ENCODE data around the gene MCIDAS. TPM values are rescaled to one million over a fixed set of nuclear protein-coding genes. Genes with fewer than 3 reads are reported as not detected.

The MCIDAS gene
- not detected for total RNA-seq

- Histone ChIP-seq H3K9me3 (ENCODE audit: control insufficient read depth in 3 of 3, low read length in 3 of 3) (no peaks in the 10 kb centered on the region), H3K9ac (ENCODE audit: low read depth in 1 of 3, low read length in 3 of 3) (peak within 1 kb of the TSS in 1 of 3 donors; percentile 38), H3K4me1 (ENCODE audit: control insufficient read depth in 3 of 3, insufficient read depth in 3 of 3, low read length in 3 of 3) (peaks cover 24 to 34% (median 29%) of the 10 kb centered on the region in 3 donors), H3K4me3 (ENCODE audit: low read length in 3 of 3) (peak within 1 kb of the TSS; percentile 39 to 66 (median 61)), H3K27me3 (ENCODE audit: control insufficient read depth in 3 of 3, insufficient read depth in 3 of 3, low read length in 3 of 3) (peaks cover 96 to 98% (median 97%) of the 10 kb centered on the region in 3 donors), H3K36me3 (ENCODE audit: control insufficient read depth in 3 of 3, insufficient read depth in 3 of 3, low read length in 3 of 3) (no peaks in the 10 kb centered on the region), H3K27ac (ENCODE audit: low read depth, low read length) (no peak within 1 kb of the TSS)
Measured at GRCh38 chr5:55226934-55227663, at the start of gene MCIDAS. MCIDAS (minus strand) TSS chr5:55227315; CDS start chr5:55227138, 177 bp downstream.

- H3K36me3 ChIP-seq (ENCODE audit: control insufficient read depth in 3 of 3, insufficient read depth in 3 of 3, low read length in 3 of 3) = peaks cover 23 to 56% (median 51%) of the 10 kb centered on the region in 3 donors
- H3K27me3 ChIP-seq (ENCODE audit: control insufficient read depth in 3 of 3, insufficient read depth in 3 of 3, low read length in 3 of 3) = no peaks in the 10 kb centered on the region
- no peak overlapping the region for H3K9ac ChIP-seq (ENCODE audit: low read depth in 1 of 3, low read length in 3 of 3)
- H3K27ac ChIP-seq (ENCODE audit: low read depth, low read length) = no peak overlapping the region
- H3K4me1 ChIP-seq (ENCODE audit: control insufficient read depth in 3 of 3, insufficient read depth in 3 of 3, low read length in 3 of 3) = no peaks in the 10 kb centered on the region
- no peaks in the 10 kb centered on the region for H3K9me3 ChIP-seq (ENCODE audit: control insufficient read depth in 3 of 3, low read length in 3 of 3)
- no peak overlapping the region for H3K4me3 ChIP-seq (ENCODE audit: low read length in 3 of 3)
Measured at GRCh38 chr5:55276771-55277170, 49.7 kb upstream of the MCIDAS start.

GRCh38 chr5:55258339-55258738 lies 31.2 kb upstream of the MCIDAS start:
- no peaks in the 10 kb centered on the region for H3K9me3 ChIP-seq (ENCODE audit: control insufficient read depth in 3 of 3, low read length in 3 of 3)
- H3K4me1 ChIP-seq (ENCODE audit: control insufficient read depth in 3 of 3, insufficient read depth in 3 of 3, low read length in 3 of 3) = no peaks in the 10 kb centered on the region
- H3K4me3 ChIP-seq (ENCODE audit: low read length in 3 of 3) = no peak overlapping the region
- H3K9ac ChIP-seq (ENCODE audit: low read depth in 1 of 3, low read length in 3 of 3) = no peak overlapping the region
- no peak overlapping the region for H3K27ac ChIP-seq (ENCODE audit: low read depth, low read length)
- H3K36me3 ChIP-seq (ENCODE audit: control insufficient read depth in 3 of 3, insufficient read depth in 3 of 3, low read length in 3 of 3) = peaks cover 14 to 55% (median 48%) of the 10 kb centered on the region in 3 donors
- H3K27me3 ChIP-seq (ENCODE audit: control insufficient read depth in 3 of 3, insufficient read depth in 3 of 3, low read length in 3 of 3) = no peaks in the 10 kb centered on the region

GRCh38 chr5:55254802-55255201 lies 27.7 kb upstream of the MCIDAS start:
- Histone ChIP-seq H3K36me3 (ENCODE audit: control insufficient read depth in 3 of 3, insufficient read depth in 3 of 3, low read length in 3 of 3) (peaks cover 10 to 40% (median 38%) of the 10 kb centered on the region in 3 donors), H3K27me3 (ENCODE audit: control insufficient read depth in 3 of 3, insufficient read depth in 3 of 3, low read length in 3 of 3) (no peaks in the 10 kb centered on the region)

GRCh38 chr5:55250064-55250463 lies 22.9 kb upstream of the MCIDAS start:
- no peak overlapping the region for H3K9ac ChIP-seq (ENCODE audit: low read depth in 1 of 3, low read length in 3 of 3)
- no peak overlapping the region for H3K27ac ChIP-seq (ENCODE audit: low read depth, low read length)

More at GRCh38 chr5:55254802-55255201, 27.7 kb upstream of the MCIDAS start:
- no peak overlapping the region for H3K27ac ChIP-seq (ENCODE audit: low read depth, low read length)
- H3K9ac ChIP-seq (ENCODE audit: low read depth in 1 of 3, low read length in 3 of 3) = no peak overlapping the region
- no peaks in the 10 kb centered on the region for H3K4me1 ChIP-seq (ENCODE audit: control insufficient read depth in 3 of 3, insufficient read depth in 3 of 3, low read length in 3 of 3)
- no peaks in the 10 kb centered on the region for H3K9me3 ChIP-seq (ENCODE audit: control insufficient read depth in 3 of 3, low read length in 3 of 3)
- H3K4me3 ChIP-seq (ENCODE audit: low read length in 3 of 3) = no peak overlapping the region

GRCh38 chr5:55241746-55242145 lies 14.6 kb upstream of the MCIDAS start:
- no peak overlapping the region for H3K9ac ChIP-seq (ENCODE audit: low read depth in 1 of 3, low read length in 3 of 3)
- H3K4me3 ChIP-seq (ENCODE audit: low read length in 3 of 3) = no peak overlapping the region
- H3K36me3 ChIP-seq (ENCODE audit: control insufficient read depth in 3 of 3, insufficient read depth in 3 of 3, low read length in 3 of 3) = no peaks in the 10 kb centered on the region
- H3K9me3 ChIP-seq (ENCODE audit: control insufficient read depth in 3 of 3, low read length in 3 of 3) = no peaks in the 10 kb centered on the region
- no peak overlapping the region for H3K27ac ChIP-seq (ENCODE audit: low read depth, low read length)
- H3K27me3 ChIP-seq (ENCODE audit: control insufficient read depth in 3 of 3, insufficient read depth in 3 of 3, low read length in 3 of 3) = peaks cover 3 to 12% (median 6%) of the 10 kb centered on the region in 3 donors
- no peaks in the 10 kb centered on the region for H3K4me1 ChIP-seq (ENCODE audit: control insufficient read depth in 3 of 3, insufficient read depth in 3 of 3, low read length in 3 of 3)

More at GRCh38 chr5:55250064-55250463, 22.9 kb upstream of the MCIDAS start:
- Histone ChIP-seq H3K9me3 (ENCODE audit: control insufficient read depth in 3 of 3, low read length in 3 of 3) (peaks cover 0 to 8% (median 6%) of the 10 kb centered on the region in 3 donors), H3K36me3 (ENCODE audit: control insufficient read depth in 3 of 3, insufficient read depth in 3 of 3, low read length in 3 of 3) (peaks cover 0 to 7% (median 5%) of the 10 kb centered on the region in 3 donors), H3K4me1 (ENCODE audit: control insufficient read depth in 3 of 3, insufficient read depth in 3 of 3, low read length in 3 of 3) (no peaks in the 10 kb centered on the region), H3K27me3 (ENCODE audit: control insufficient read depth in 3 of 3, insufficient read depth in 3 of 3, low read length in 3 of 3) (no peaks in the 10 kb centered on the region), H3K4me3 (ENCODE audit: low read length in 3 of 3) (no peak overlapping the region)

- H3K9me3 ChIP-seq (ENCODE audit: control insufficient read depth in 3 of 3, low read length in 3 of 3) = no peaks in the 10 kb centered on the region
- H3K4me3 ChIP-seq (ENCODE audit: low read length in 3 of 3) = no peak overlapping the region
- no peak overlapping the region for H3K27ac ChIP-seq (ENCODE audit: low read depth, low read length)
- H3K4me1 ChIP-seq (ENCODE audit: control insufficient read depth in 3 of 3, insufficient read depth in 3 of 3, low read length in 3 of 3) = peaks cover 25 to 27% (median 27%) of the 10 kb centered on the region in 3 donors
- peaks cover 33 to 57% (median 48%) of the 10 kb centered on the region in 3 donors for H3K27me3 ChIP-seq (ENCODE audit: control insufficient read depth in 3 of 3, insufficient read depth in 3 of 3, low read length in 3 of 3)
- H3K9ac ChIP-seq (ENCODE audit: low read depth in 1 of 3, low read length in 3 of 3) = no peak overlapping the region
- H3K36me3 ChIP-seq (ENCODE audit: control insufficient read depth in 3 of 3, insufficient read depth in 3 of 3, low read length in 3 of 3) = no peaks in the 10 kb centered on the region
Measured at GRCh38 chr5:55236800-55237199, 9.7 kb upstream of the MCIDAS start.

- Histone ChIP-seq H3K27me3 (ENCODE audit: control insufficient read depth in 3 of 3, insufficient read depth in 3 of 3, low read length in 3 of 3) (peaks cover 59 to 76% (median 70%) of the 10 kb centered on the region in 3 donors), H3K36me3 (ENCODE audit: control insufficient read depth in 3 of 3, insufficient read depth in 3 of 3, low read length in 3 of 3) (no peaks in the 10 kb centered on the region), H3K4me1 (ENCODE audit: control insufficient read depth in 3 of 3, insufficient read depth in 3 of 3, low read length in 3 of 3) (peaks cover 35 to 41% (median 39%) of the 10 kb centered on the region in 3 donors), H3K9ac (ENCODE audit: low read depth in 1 of 3, low read length in 3 of 3) (peak overlapping the region; percentile 20 to 57 (median 52)), H3K27ac (ENCODE audit: low read depth, low read length) (no peak overlapping the region), H3K9me3 (ENCODE audit: control insufficient read depth in 3 of 3, low read length in 3 of 3) (no peaks in the 10 kb centered on the region), H3K4me3 (ENCODE audit: low read length in 3 of 3) (peak overlapping the region; percentile 67 to 73 (median 70))
Measured at GRCh38 chr5:55234121-55234700, 7.1 kb upstream of the MCIDAS start.

- no peaks in the 10 kb centered on the region for H3K9me3 ChIP-seq (ENCODE audit: control insufficient read depth in 3 of 3, low read length in 3 of 3)
Measured at GRCh38 chr5:55232985-55233928, 6.1 kb upstream of the MCIDAS start, which contains the start of gene CCNO. CCNO (minus strand) TSS chr5:55233608; CDS start chr5:55233523, 85 bp downstream.

More at GRCh38 chr5:55232985-55233928, 6.1 kb upstream of the MCIDAS start, which contains the start of gene CCNO:
- Histone ChIP-seq H3K4me1 (ENCODE audit: control insufficient read depth in 3 of 3, insufficient read depth in 3 of 3, low read length in 3 of 3) (peaks cover 35 to 41% (median 39%) of the 10 kb centered on the region in 3 donors), H3K4me3 (ENCODE audit: low read length in 3 of 3) (peak within 1 kb of the TSS; percentile 67 to 73 (median 70)), H3K27ac (ENCODE audit: low read depth, low read length) (no peak within 1 kb of the TSS), H3K36me3 (ENCODE audit: control insufficient read depth in 3 of 3, insufficient read depth in 3 of 3, low read length in 3 of 3) (no peaks in the 10 kb centered on the region), H3K27me3 (ENCODE audit: control insufficient read depth in 3 of 3, insufficient read depth in 3 of 3, low read length in 3 of 3) (peaks cover 68 to 86% (median 79%) of the 10 kb centered on the region in 3 donors), H3K9ac (ENCODE audit: low read depth in 1 of 3, low read length in 3 of 3) (peak within 1 kb of the TSS; percentile 20 to 57 (median 52))
